ENCODE measurements around the gene LYRM9. TPM values are rescaled to one million over a fixed set of nuclear protein-coding genes. Genes with fewer than 3 reads are reported as not detected.

Gene LYRM9
- 1 to 10 TPM; 5.3 to 6.9 TPM for total RNA-seq

DNA sequence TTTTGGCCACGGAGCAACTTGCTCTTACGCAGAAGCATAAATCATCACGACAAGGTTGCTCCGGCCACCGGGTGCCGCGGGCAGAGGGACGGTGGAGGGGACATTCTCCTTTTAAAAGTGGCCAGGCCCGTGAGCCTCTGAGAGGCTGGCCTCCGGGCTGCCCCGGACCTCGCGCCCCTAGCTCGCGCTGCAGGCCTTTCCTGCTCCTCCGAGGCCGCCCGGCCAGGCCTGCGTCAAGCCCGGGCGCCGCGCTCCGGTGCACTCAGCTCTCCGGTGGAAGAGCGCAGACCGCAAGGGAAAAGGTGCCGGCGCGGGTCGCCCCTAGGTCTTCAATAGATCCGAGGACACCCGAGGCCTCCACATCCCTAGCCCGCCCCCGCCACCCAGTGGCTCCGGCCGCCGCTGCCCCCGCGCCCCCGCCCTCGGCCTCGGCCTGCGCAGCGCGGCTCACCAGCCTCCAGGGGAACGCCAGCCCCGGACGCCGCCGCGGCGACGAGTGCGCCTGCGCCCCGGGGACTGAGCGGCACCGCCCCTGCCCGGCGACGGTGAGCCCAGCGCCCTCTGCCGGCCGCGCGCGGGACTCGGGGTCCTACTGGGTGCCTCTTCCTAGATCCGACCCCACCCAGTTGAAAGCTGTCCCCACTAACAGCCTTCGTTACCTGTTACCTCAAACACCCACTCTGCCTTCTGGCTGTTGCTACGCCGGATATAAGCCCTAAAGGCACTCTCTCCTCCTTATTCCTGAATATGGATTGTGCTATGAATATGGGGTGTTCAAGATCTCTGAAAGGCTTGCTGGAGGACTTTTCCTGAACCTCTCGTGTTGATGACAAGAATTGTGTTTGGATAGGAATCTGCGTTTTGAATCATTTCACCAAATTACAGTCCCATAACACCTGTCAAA, at the start of gene LYRM9:
TSS of gene LYRM9 (minus strand) at position 500 of the 904 bp plus-strand sequence. CDS start 10,671 bp downstream, outside the sequence.
- peak; percentile 92 for DNase-seq
- Mint-ChIP-seq H3K9me3 (no peaks in the 10 kb centered on the region), H3K4me3 (peak within 1 kb of the TSS; percentile 75), H3K4me1 (ENCODE audit: low read depth) (peaks cover 18% of the 10 kb centered on the region), H3K27me3 (ENCODE audit: low read depth) (peaks cover 7% of the 10 kb centered on the region), H3K36me3 (ENCODE audit: low read depth) (no peaks in the 10 kb centered on the region), H3K27ac (peak within 1 kb of the TSS; percentile 6)
- CTCF ChIA-PET: interaction anchor here (0.6 to 4.7 kb wide), 18 partner anchors 7 to 356 kb away, joined by 3 to 83 read pairs (median 3); partner anchors contain the start of gene NOS2
- intact Hi-C loops (cut with micrococcal nuclease): loop anchor here (1.0 kb wide), 4 partner anchors 83 to 358 kb away; no protein-coding TSS in a partner anchor

- DNase-seq: no peak
- CTCF ChIA-PET: interaction anchor here (1.3 kb wide), 1 partner anchor 311 kb away, joined by 4 read pairs; no protein-coding TSS in a partner anchor
- intact Hi-C loops (cut with micrococcal nuclease): no loop called here
- H3K36me3 Mint-ChIP-seq (ENCODE audit: low read depth): no peaks in the 10 kb centered on the region
- H3K4me1 Mint-ChIP-seq (ENCODE audit: low read depth): no peaks in the 10 kb centered on the region
- H3K4me3 Mint-ChIP-seq: no peak overlapping the region
- H3K9me3 Mint-ChIP-seq: no peaks in the 10 kb centered on the region
- H3K27me3 Mint-ChIP-seq (ENCODE audit: low read depth): peaks cover 5% of the 10 kb centered on the region
- H3K27ac Mint-ChIP-seq: no peak overlapping the region
Observed at GRCh38 chr17:27940503-27941428, 47.6 kb upstream of the LYRM9 start.

GRCh38 chr17:27939474-27940465, 46.6 kb upstream of the LYRM9 start:
- H3K27me3 Mint-ChIP-seq (ENCODE audit: low read depth): peaks cover 10% of the 10 kb centered on the region
- no peaks in the 10 kb centered on the region for H3K9me3 Mint-ChIP-seq
- intact Hi-C loops (cut with micrococcal nuclease): no loop called here
- CTCF ChIA-PET: interaction anchor here (0.6 to 1.3 kb wide), 2 partner anchors 312 to 470 kb away, joined by 4 to 5 read pairs; no protein-coding TSS in a partner anchor
- no peaks in the 10 kb centered on the region for H3K36me3 Mint-ChIP-seq (ENCODE audit: low read depth)
- no peak overlapping the region for H3K27ac Mint-ChIP-seq
- no peak for DNase-seq
- H3K4me1 Mint-ChIP-seq (ENCODE audit: low read depth): no peaks in the 10 kb centered on the region
- H3K4me3 Mint-ChIP-seq: no peak overlapping the region

DNA sequence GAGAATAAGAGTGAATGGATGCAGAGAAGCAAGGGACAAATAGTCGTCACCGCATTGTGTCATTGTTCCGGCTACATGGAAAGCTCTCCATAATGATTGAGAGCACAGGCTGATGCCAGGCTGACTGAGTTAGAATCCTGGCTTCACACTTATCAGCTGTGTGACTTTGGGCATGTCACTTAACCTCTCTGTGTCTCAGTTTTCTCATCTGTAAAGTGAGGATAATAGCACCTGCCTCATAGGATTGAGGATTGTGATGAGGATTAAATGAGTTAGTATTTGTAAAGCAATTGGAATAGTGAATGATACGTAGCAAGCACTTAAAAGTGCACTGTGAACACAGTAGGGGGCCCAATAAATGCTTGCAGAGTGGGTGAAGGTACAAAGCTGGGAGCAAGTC, 45.7 kb upstream of the LYRM9 start:
- DNase-seq: no peak
- CTCF ChIA-PET: no interaction called here
- H3K27me3 Mint-ChIP-seq (ENCODE audit: low read depth): peaks cover 10% of the 10 kb centered on the region
- no peaks in the 10 kb centered on the region for H3K4me1 Mint-ChIP-seq (ENCODE audit: low read depth)
- no peak overlapping the region for H3K4me3 Mint-ChIP-seq
- intact Hi-C loops (cut with micrococcal nuclease): no loop called here
- H3K27ac Mint-ChIP-seq: no peak overlapping the region
- H3K36me3 Mint-ChIP-seq (ENCODE audit: low read depth): no peaks in the 10 kb centered on the region
- H3K9me3 Mint-ChIP-seq: no peaks in the 10 kb centered on the region

GRCh38 chr17:27938241-27938640, 45.1 kb upstream of the LYRM9 start:
- H3K36me3 Mint-ChIP-seq (ENCODE audit: low read depth): no peaks in the 10 kb centered on the region
- intact Hi-C loops (cut with micrococcal nuclease): no loop called here
- H3K27ac Mint-ChIP-seq: no peak overlapping the region
- peaks cover 10% of the 10 kb centered on the region for H3K27me3 Mint-ChIP-seq (ENCODE audit: low read depth)
- H3K4me3 Mint-ChIP-seq: no peak overlapping the region
- H3K4me1 Mint-ChIP-seq (ENCODE audit: low read depth): no peaks in the 10 kb centered on the region
- DNase-seq: no peak
- no peaks in the 10 kb centered on the region for H3K9me3 Mint-ChIP-seq
- CTCF ChIA-PET: no interaction called here

DNA sequence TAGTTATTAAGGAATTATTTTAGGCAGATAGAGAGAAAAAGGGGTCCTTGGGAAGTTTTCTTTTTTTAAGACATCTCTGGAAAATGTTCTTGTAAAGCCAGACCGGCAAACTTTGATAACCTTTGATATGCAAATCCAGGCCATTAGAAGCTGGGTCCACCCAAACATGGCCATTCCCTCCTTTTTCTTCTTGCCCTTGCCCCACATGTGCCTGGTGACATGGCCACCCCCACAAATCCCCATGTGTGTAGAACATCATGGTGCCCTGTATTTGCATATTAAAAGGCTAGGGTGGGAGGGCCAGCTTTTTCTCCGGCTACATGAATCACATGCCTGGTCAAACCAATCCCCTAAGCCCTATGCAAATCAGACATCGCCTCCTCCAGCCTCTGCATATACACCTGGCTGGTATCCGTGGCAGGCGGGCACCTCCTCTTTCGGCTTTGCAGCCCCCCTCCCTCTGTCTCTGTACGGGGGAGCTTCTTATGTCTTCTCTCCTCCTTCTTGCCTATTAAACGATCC, 43.9 kb upstream of the LYRM9 start:
- Mint-ChIP-seq H3K27me3 (ENCODE audit: low read depth) (peaks cover 10% of the 10 kb centered on the region), H3K4me3 (no peak overlapping the region), H3K4me1 (ENCODE audit: low read depth) (no peaks in the 10 kb centered on the region), H3K36me3 (ENCODE audit: low read depth) (no peaks in the 10 kb centered on the region), H3K9me3 (no peaks in the 10 kb centered on the region), H3K27ac (no peak overlapping the region)
- intact Hi-C loops (cut with micrococcal nuclease): no loop called here
- DNase-seq: no peak
- CTCF ChIA-PET: no interaction called here

DNA sequence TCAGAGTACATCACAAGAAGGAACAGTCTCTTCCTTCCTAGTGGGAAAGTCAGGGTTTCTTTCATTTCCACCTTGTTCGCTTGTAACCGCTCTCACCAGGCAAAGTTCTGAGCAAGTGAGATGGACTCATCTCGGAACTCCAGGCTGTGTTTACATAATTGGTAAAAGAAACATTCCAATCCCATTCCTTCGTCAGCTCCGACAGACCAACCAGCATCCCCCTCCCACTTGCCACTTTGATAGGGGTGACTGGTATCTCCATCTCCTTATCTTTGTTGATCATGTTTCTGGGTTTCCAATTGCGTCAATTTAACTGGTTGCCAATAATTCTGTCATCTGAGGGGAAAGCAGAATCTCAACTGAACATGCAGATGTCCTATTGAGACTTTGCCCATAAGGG, 36.8 kb upstream of the LYRM9 start:
- Mint-ChIP-seq H3K27me3 (ENCODE audit: low read depth) (no peaks in the 10 kb centered on the region), H3K27ac (no peak overlapping the region), H3K9me3 (no peaks in the 10 kb centered on the region), H3K36me3 (ENCODE audit: low read depth) (no peaks in the 10 kb centered on the region), H3K4me1 (ENCODE audit: low read depth) (no peaks in the 10 kb centered on the region), H3K4me3 (no peak overlapping the region)
- DNase-seq: no peak
- CTCF ChIA-PET: no interaction called here
- intact Hi-C loops (cut with micrococcal nuclease): no loop called here

DNA sequence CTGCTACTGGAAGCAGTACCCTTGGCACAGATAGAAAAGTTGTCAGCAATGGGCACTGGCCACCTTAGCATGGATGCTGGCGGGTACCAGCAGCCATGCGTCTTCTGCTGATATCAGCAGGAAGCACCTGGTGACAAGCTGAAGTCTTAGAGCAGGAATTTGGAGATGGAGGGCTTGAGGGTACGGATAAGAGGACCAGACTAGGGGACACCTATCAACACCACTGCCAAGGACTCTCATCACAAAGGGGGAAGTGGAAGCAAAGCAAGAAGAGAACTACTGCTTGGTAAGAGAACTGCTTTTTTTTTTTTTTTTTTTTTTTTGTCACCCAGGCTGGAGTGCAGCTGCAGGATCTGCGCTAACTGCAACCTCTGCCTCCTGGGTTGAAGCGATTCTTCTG, 35.4 kb upstream of the LYRM9 start:
- intact Hi-C loops (cut with micrococcal nuclease): no loop called here
- Mint-ChIP-seq H3K4me3 (no peak overlapping the region), H3K9me3 (no peaks in the 10 kb centered on the region), H3K36me3 (ENCODE audit: low read depth) (no peaks in the 10 kb centered on the region), H3K27ac (no peak overlapping the region), H3K27me3 (ENCODE audit: low read depth) (no peaks in the 10 kb centered on the region), H3K4me1 (ENCODE audit: low read depth) (no peaks in the 10 kb centered on the region)
- DNase-seq: no peak
- CTCF ChIA-PET: interaction anchor here (1.0 kb wide), 1 partner anchor 10 kb away, joined by 3 read pairs; no protein-coding TSS in a partner anchor

DNA sequence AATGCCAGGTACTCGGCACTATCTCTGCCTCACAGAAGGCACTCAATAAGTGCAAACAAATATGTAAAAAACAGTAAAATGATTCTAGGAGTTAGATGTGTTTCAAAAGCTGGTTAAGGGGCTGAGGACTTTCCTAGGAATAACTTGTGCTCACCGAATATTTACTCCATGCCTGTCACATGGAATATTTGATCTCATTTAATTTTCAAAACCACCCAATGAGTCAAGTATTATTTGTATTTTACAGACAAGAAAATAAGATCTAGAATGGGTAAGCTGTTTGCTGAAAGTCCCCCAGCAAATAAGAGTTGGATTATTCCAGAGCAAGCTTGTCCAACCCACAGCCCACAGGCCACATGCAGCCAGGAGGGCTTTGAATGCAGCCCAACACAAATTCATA, 34.6 kb upstream of the LYRM9 start:
- no peak overlapping the region for H3K4me3 Mint-ChIP-seq
- no peaks in the 10 kb centered on the region for H3K27me3 Mint-ChIP-seq (ENCODE audit: low read depth)
- H3K4me1 Mint-ChIP-seq (ENCODE audit: low read depth): no peaks in the 10 kb centered on the region
- CTCF ChIA-PET: interaction anchor here (0.9 to 1.4 kb wide), 3 partner anchors 9 to 324 kb away, joined by 3 to 5 read pairs (median 3); no protein-coding TSS in a partner anchor
- intact Hi-C loops (cut with micrococcal nuclease): no loop called here
- no peaks in the 10 kb centered on the region for H3K9me3 Mint-ChIP-seq
- no peaks in the 10 kb centered on the region for H3K36me3 Mint-ChIP-seq (ENCODE audit: low read depth)
- no peak for DNase-seq
- no peak overlapping the region for H3K27ac Mint-ChIP-seq

DNA sequence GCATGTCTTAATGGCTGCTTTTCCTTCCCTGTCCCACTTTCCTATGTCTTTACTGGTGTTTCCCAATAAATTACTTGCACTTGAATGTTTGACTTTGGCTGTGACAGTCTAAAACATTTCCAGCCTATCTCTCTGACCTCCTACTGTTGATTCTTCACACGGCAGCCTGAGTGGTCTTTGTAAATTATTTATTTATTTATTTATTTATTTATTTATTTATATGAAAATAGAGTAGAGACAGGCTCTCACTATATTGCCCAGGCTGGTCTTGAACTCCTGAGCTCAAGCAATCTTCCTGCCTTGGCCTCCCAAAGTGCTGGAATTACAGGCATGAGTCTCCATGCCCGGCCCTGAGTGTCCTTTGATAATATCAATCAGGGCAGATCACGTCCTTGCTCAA, 28.4 kb upstream of the LYRM9 start:
- Mint-ChIP-seq H3K9me3 (no peaks in the 10 kb centered on the region), H3K36me3 (ENCODE audit: low read depth) (no peaks in the 10 kb centered on the region), H3K4me1 (ENCODE audit: low read depth) (no peaks in the 10 kb centered on the region), H3K27ac (no peak overlapping the region), H3K4me3 (no peak overlapping the region), H3K27me3 (ENCODE audit: low read depth) (no peaks in the 10 kb centered on the region)
- no peak for DNase-seq
- CTCF ChIA-PET: no interaction called here
- intact Hi-C loops (cut with micrococcal nuclease): no loop called here

DNA sequence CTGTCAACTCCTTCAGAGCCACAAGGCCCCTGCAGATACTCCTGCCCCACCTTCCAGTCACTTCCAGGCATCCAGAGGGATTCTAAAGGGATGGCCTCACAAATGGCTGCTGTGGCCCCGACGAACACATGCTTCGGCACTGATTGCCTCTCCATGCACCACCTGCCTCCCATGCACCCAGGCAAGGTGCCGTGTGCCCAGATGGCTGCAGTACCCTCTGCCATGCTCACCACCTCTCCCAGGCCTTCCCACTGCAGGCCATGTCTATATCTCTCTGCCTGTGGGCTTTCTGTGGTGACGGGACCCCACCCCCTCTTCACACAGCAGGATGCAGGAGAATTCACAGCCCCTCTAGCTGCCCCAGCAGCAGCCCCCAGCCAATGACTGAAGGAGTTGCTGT, 27.9 kb upstream of the LYRM9 start:
- DNase-seq: no peak
- intact Hi-C loops (cut with micrococcal nuclease): no loop called here
- Mint-ChIP-seq H3K4me3 (no peak overlapping the region), H3K27ac (no peak overlapping the region), H3K9me3 (no peaks in the 10 kb centered on the region), H3K4me1 (ENCODE audit: low read depth) (no peaks in the 10 kb centered on the region), H3K36me3 (ENCODE audit: low read depth) (no peaks in the 10 kb centered on the region), H3K27me3 (ENCODE audit: low read depth) (no peaks in the 10 kb centered on the region)
- CTCF ChIA-PET: no interaction called here

All from activated naive CD4-positive, alpha-beta T cell treated with anti-CD3 and anti-CD28 coated beads for 36 hours (primary cell).